D341Med (cell line): Measurements from ENCODE around the gene PSMF1.

Experiments
- DNase-seq: peaks from one replicate; pipeline ENCODE4 v3.0.0; 2012; ENCODE audit warnings: low spot score

PSMF1 gene, protein sequence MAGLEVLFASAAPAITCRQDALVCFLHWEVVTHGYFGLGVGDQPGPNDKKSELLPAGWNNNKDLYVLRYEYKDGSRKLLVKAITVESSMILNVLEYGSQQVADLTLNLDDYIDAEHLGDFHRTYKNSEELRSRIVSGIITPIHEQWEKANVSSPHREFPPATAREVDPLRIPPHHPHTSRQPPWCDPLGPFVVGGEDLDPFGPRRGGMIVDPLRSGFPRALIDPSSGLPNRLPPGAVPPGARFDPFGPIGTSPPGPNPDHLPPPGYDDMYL

DNA sequence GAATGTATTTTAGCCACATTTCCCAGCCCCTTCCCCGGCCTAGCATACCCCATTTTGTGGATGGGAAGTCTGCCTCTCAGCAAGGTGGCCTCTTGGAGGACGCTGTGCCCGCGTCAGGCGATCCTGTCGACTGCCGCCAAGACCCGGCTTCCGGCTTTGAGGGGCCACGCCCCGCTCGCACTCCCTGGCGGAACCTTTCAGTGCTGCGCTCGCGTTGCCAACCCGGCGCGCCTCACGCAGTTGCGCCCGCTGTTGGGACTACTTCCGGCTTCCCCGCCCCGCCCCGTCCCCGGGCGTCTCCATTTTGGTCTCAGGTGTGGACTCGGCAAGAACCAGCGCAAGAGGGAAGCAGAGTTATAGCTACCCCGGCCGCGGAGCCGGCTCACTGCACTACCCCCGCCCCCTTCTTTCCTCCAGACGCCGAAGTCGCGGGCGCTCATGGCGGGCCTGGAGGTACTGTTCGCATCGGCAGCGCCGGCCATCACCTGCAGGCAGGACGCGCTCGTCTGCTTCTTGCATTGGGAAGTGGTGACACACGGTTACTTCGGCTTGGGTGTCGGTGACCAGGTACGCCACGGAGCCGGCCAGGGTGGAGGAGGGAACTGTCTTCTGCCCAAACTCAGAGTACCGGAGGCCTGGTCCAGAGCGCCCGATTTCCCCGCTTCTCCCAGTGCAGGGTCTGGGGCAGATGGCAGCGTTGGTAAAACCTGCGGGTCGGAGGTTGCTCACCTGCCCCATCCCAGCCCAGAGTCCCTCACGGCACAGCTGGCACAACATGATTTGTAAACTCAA lies at the start of gene PSMF1:
TSS of gene PSMF1 (plus strand) at position 267 of the 792 bp plus-strand sequence. CDS start at position 439, 172 bp downstream.
- peak; percentile 97 for DNase-seq

DNA sequence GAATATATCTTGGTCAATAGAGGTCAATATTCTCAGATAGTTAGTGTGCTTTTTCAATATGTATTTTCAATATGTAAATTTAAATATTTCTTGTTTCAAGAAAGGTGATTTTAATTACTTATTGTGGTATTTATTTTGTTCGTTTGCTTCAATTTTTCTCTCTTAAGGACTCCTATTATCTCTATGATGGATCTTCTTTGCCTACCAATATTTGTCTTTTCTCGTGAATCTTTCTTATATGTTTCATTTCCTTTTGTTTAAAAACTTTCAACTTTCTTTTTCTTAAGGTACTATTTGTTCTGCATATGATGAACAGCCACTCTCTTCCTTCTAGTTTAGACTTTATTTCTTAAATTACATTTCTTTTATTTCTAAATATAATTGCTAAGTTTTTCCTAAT lies 46.1 kb upstream of the PSMF1 start:
- no peak for DNase-seq

- no peak for DNase-seq
These were observed 42.8 kb upstream of the PSMF1 start for GRCh38 chr20:1075616-1076015.

GRCh38 chr20:1081891-1082290 lies 36.5 kb upstream of the PSMF1 start:
- DNase-seq, result no peak

- DNase-seq, result no peak
These were observed 34.8 kb upstream of the PSMF1 start for GRCh38 chr20:1083431-1084080.

DNA sequence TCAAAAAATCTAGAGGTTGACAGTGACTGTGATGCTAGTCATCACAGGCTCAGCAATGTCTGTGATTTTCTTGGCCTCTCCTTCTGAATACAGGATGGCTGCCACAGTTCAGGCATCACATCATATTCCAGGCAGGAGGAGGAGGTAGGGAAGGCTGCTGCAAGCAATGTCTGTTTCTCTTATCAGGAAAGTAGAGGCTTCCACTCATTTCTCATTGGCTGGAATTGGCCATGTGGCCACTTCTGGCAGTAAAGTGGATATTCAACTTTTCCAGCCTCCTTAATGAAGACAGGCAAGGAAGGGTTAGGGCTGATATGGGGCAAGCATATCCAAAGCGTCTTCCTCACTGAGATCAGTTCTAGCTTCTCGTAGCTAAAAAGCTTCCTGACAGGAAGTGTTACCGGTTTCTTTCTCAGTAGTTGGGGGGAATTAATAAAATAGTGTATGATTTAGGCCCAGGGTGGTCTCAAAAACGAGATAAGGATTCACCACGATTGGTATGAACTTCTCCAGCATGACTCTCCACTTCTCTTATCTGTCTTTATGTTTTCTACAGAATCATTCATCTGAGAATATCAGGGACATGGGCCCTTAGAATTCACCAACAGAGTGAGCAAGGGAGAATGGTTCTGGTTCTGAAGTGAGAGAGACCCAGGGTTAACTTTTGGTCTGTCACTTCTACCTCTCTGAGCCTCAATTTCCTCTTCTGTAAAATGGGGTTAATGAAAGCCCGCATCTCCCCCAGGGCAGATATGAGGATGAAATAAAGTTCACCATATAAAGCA lies 32.7 kb upstream of the PSMF1 start:
- no peak for DNase-seq

- no peak for DNase-seq
These were observed 31.9 kb upstream of the PSMF1 start for GRCh38 chr20:1086277-1087213.

GRCh38 chr20:1087311-1087905 lies 31.0 kb upstream of the PSMF1 start:
- peak; percentile 73 for DNase-seq

- DNase-seq, result no peak
These were observed 23.7 kb upstream of the PSMF1 start for GRCh38 chr20:1094751-1095150.

- DNase-seq, result no peak
These were observed 16.9 kb upstream of the PSMF1 start for GRCh38 chr20:1101533-1101932.

DNA sequence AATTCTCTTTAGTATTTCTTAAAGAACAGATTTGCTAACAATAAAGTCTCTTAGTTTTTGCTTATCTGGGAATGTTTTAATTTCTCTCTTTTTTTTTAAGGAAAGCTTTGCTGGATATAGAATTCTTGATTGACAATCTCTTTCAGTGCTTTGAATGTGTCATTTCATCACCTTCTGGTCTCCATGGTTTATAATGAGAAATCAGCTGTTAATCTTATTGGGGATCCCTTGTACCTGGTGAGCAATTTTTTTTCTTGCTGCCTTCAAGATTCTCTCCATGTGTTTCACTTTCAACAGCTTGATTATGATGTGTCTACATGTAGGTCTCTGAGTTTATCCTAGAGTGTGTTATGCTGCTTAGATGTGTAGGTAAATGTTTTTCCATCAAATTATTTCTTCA lies 16.4 kb upstream of the PSMF1 start:
- no peak for DNase-seq

GRCh38 chr20:1103751-1104150 lies 14.7 kb upstream of the PSMF1 start:
- no peak for DNase-seq

DNA sequence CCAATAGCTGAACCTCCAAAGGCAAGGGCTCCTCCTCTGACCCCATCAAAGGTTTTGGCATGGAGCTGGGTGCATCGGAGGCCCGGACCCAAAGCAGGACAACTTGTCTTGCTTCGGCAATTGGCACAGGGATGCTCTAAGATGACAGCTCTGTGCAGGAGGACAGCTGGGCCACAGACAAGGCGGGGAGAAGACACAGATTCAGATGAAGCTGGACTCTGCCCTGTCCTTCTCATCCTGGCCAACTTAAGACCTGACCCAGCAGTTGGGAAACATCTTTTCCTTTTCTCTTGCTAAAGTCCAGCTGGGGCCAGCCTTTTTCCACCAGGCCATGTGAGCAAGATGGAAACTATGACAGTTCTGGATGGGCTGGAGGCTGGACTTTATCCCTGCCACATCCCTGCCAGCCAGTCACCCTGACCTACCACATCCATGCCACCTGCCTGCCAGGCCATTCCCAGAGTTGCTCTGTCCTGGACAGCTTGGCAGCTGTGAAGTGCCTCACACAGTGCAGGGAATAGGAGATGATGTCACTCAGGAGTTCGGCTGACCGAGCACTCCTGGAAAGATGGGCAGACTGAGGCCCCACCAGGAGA lies 12.7 kb upstream of the PSMF1 start:
- DNase-seq, result no peak

DNA sequence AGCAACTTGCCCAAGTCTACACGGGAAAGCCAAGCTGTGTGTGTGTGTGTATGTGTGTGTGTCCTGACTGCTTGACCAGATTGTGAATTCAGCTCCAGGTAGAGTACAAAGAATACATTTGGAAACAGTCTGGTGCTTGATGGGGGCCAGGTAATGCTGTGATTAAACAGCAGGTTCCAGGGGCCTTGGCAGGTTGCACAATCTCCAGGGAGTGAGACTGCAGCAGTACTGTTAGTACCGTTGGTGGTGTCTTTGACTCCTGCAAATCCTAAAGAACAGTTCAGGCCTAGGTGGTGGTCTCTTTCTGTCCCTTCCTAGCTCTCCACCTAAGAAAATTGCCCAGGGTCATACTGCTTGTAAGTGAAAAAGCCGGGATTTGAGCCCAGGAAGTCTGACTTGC lies 11.2 kb upstream of the PSMF1 start:
- DNase-seq, result no peak

- DNase-seq, result peak; percentile 84
These were observed 9.9 kb upstream of the PSMF1 start for GRCh38 chr20:1108437-1108920.

DNA sequence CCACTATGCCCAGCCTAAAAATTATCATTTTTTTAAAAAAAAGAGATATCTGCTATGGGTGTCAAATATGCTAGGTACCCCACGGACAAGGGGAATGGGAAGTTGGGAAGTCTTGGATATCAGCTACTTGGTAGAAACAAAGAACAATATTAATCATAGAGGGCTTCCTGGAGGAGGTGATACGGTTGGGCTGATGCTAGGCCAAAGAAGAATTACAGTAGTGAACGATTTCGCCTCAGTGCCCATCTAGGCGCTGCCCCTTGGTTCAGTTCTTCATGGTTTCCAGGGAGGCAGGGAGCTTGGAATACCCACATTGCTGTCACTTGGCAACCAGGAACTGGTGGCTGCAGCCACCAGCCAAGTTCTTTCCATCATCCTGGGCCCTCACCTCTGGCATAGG lies 5.5 kb upstream of the PSMF1 start:
- no peak for DNase-seq

GRCh38 chr20:1118004-1118335 lies 432 bp upstream of the PSMF1 start:
- DNase-seq, result no peak

DNA sequence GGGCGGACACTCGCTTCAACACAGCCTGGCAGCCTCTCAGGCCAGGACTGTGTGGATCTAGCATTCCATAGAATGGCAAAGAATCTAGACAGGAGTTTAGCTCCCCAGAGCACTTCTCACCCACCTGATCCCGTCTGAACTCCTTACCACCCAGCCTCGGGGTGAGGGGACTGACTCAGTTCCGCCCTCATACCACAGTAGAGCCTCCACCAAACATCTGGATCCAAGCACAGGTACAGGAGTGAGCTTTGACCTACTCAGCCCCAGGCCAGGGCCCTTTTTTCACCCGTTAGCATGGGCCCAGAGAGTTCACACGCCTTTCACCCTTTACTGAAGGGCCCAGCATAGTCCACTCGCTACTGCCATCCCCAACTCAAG lies 715 bp downstream of the PSMF1 start:
- DNase-seq, result no peak

- DNase-seq, result no peak
These were observed 1.1 kb downstream of the PSMF1 start for GRCh38 chr20:1119524-1119923.

DNA sequence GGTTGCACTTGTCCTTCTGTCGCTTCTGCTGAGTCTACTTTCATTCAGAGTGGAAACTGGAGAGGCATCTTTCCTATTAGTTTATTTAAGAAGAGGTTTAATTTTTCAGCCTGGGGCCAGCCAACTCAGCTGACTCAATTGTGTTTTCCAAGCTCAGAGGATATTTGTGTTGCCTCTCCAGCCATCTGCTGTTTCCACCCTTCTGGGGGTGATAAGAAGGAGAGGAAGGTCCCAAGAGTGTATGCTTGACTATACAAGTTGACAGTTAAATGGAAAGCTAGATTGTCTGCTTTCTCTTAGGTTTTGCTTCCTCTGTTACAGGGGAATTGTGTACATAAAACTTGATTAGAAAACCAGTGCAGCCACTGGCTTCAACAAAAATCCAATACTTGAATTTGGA lies 3.0 kb downstream of the PSMF1 start:
- no peak for DNase-seq
